ENCODE measurements around the gene METAP1D.
A peak's percentile ranks its signal among the peaks of the same experiment; 100 is the strongest.

METAP1D gene

GRCh38 chr2:172093416-172094293 lies 93.9 kb downstream of the METAP1D start:
- DNase-seq, result no peak

DNA sequence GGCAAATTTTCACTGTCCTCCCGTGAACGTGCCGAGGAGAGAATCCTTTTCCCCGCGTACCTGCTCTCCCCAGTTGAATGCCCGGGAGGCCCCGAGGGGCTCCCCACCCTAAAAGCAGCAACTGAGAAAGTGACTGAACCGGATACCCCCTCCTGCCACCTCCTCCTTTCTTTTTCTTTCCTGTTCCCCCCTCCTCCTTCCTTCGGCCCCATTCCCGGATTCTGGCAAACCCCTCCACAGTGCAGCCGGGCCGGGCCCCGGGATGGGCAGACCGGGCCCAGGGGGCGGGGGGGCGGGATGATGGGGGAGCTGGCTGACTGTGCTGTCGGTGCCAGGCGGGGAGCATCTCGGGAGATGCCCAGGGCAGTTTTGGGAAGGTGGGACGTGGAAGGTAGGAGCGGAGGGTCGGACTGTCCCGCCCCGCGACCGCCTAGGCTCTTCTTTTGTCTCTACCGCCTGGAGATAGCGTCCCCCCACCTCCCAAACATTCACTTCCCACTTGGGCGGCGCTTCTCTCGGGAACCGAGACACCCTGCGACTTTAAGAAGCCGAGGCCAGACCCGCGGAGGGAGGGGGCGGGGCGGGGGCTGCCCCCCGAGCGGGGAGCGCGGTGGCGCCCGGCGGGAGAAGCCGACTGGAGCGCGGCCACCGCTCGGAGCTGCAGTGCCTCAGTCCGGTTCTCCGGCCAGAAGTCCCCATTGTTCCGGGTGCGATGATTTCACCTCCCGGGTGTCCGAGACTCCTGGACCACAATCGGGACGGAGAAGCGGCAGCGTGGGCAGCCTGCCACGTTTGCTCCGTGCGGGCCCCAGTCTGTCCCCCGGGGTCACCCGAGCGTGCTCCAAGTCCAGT lies 94.8 kb downstream of the METAP1D start:
- no peak for DNase-seq

DNA sequence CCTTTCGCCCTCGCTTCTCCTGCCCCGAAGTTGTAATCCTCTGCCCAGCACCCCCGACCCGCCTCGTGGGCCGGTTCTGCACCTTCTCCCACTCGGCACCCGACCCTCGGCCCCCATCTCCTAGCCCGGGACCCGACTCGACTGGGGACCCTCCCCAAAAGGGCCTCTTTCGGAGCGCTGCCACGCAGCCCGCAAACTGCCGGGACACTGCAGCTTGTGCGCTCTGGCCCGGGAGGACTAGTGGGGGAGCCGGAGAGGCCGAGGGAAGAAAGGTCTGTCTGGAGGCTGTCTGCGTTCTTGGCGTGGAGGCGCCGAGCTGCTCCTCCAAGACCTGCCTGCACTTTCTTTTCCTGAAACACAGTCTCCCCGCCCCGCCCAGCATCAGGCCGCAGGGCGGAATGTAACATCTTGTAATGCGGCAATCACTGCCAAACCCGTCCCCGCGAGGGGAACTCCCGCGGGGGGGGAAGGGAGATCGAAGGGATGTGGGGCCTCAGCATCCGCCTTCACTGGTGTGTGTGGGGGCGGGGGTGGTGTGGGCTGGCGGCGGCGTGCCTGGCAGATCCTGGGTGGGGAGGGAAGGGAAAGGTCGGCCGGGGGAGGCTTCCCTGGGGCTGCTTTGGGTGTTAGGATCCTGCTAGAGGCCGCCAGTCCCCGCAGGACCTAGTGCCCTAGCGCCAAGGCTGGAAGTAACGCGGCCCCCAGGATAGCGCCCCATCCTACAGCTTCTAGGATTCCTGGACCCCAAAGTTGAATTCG lies 95.6 kb downstream of the METAP1D start:
- peak; percentile 17 for DNase-seq

GRCh38 chr2:172095905-172096625 lies 96.3 kb downstream of the METAP1D start:
- peak; percentile 61 for DNase-seq

DNA sequence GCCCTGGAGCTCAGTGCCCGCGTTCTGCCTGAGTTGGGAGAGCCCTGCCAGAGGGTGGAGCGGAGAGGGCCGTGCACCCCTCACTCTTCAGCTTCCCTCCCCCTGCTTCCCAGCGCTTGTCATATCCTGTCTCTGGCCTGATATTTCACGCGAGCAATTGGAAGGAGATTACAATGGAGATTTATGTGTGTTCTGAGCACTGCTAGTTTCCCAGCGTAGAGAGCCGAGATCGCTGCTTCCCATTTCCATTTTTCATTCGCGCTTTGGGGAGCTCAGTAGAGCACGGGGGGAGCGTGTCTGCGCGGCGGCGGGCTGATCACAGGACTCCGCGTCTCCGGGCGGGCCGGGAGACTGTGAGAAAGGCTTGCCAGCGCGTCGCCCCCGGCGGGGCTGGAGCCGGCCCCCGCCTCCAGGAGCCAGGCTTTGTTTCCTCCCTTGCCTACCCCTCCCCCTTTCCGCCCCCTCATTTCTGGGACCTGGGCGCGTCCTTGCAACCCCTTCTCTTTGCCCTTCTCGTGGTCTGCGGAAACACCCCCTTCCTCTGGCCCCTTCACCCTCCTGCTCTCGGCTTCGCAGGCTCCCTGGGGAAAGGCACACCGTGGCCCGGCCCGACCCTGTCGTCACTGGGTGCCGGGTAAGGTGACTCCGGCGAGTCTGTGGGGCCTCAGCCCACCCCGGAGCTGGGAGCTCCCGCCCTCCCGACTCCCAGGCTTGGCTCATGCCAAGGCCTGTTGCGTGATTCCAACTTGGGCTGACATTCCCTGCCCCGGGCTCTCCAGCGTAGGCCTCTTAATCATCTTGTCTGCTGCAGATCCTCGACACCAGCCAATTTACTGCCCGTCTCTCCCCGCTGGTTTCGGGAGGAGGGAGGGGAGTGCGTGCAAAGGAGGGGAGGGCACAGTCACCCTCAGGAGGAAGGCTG lies 97.1 kb downstream of the METAP1D start:
- DNase-seq, result peak; percentile 68

DNA sequence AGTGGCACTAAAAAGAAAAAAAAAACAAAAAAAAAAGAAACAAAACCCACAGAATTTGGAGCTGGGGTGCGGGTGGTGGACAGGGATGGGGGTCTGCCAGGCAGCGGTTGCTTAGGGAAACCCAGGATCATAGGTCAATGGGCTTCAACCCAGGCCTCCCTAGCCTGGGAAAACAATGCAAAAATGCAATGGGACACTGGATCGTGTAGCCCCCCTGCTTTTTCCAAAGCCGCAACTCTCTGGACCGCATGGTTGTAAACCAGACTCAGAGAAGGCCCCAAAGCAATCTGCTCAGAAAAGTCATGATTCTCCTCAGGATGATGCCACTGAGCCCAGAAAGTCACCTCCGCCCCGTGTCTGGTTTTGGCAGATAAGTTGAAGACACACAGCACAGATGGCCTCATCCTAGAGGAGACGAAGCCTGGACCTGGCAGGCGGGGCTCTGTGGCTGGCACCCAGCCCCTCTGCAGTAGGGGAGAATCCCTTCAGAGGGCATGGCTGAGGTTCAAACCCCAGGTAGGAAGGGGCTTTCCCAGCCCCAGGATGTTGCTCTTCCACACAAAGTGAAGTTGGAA lies 97.9 kb downstream of the METAP1D start:
- DNase-seq, result peak; percentile 68

DNA sequence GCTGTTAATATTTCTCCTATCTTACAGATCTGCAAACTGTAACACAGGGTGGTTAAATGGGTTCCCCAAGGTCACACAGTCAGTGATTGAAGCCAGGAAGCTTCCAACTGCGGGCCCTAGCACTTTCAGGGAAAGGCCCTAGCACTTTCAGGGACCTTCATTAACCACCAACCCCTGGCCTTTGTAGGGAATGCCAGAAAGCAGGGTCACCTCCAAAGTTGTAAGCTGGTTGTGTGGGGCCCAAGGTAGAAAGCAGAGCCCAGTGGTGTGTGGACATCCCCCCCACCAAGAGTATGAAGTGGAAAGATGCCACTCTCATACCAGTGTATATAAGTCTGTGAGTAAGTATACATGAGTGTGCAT lies 98.5 kb downstream of the METAP1D start:
- no peak for DNase-seq

GRCh38 chr2:172098650-172099471 lies 99.1 kb downstream of the METAP1D start:
- DNase-seq, result no peak

- no peak for DNase-seq
Observed at GRCh38 chr2:172099472-172100079, 99.8 kb downstream of the METAP1D start.

DNA sequence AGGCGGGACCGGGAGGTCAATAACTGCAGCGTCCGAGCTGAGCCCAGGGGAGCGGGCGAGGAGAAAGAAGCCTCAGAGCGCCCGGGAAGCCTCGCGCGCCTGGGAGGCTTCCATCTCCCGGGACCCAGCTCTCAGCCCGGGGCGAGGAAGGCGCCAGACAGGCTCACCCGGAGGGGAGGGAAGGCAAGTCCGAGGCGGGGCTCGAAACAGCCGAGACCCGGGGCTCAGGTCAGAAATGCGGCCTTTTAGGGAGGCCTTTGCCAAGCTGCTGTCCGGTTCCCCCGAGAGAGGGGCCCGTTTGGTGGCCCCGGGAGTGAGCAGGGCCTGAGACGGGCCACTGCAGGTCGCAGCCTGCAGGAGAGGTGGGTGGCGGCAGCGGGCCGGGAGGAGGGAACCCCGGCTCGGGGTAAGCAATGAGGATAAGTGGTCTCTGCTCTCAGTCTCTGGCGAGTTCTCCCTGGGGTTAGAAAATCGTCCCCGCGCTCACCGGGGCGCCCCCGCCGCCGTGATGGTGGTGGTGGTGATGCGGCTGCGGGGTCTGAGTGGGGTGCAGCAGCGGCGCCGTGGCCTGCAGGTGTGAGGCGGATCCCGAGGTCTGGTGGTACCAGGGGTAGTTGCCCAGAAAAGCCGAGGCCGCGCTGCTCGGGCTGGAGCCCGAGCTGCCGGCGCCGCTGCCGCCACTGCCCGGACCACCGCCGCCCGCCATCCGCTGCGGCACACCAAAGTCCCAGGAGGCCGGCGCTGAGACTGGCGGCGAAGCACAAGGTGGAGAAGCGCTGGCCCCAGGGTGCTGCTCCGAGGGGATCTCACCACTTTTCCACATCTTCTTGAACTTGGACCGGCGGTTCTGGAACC lies 100.6 kb downstream of the METAP1D start:
- DNase-seq, result no peak

- no peak for DNase-seq
Observed at GRCh38 chr2:172100935-172101820, 101.4 kb downstream of the METAP1D start.

GRCh38 chr2:172101821-172102390 lies 102.2 kb downstream of the METAP1D start:
- DNase-seq, result no peak

GRCh38 chr2:172102391-172103359 lies 102.9 kb downstream of the METAP1D start, which contains the start of gene DLX2:
Gene DLX2 (minus strand): TSS chr2:172102900. CDS start chr2:172102538, 362 bp downstream.
- peak; percentile 95 for DNase-seq

DNA sequence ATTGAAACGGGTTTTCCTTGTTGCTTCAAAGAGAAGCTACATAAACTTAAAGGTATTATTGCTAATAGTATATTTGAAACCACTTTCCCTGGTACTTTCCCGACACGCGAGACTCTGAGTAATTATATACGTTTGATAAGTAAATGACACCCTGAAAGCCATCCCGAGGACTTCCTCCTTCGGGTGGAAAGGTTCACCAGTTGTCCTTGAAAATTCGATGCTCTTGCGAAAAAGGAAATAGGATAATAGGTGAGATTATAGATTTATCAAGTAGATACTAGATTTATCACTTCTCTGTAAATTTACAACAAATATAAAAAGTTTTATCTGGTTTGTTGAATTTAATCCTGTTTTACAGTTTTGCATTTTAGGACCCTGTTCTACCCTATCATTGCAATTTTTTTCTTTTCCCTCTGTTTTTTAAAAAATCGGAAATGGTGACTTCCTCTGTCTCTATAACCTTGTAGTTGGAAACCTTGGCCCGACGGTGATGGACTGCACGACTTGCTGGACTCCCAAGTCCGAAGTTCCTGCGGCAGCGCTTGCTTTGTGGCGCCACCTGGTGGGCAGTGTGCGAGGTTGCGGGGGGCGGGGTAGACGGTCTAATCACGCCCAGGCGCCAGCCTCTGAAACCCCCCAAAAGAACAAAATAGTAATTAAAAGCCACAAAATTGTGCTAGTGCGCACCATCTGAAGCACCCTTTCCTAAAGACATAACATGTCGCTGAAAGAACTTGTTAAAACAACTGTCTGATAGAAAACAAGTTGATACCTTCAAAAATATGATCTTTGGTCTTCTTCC lies 103.9 kb downstream of the METAP1D start:
- peak; percentile 56 for DNase-seq

Data from NCI-H1694 treated with DMSO at 0.1 percent for 48 hours (cell line).